Measurements from ENCODE around the gene GOLGA6A. TPM values are rescaled to one million over a fixed set of nuclear protein-coding genes. Genes with fewer than 3 reads are reported as not detected.

GOLGA6A gene
- total and polyA plus RNA-seq, 2 of the 8 experiments (the other 6 are each of a cell fraction or from before 2014, with no cell fraction given): 0.80 to 1.0 TPM

DNA sequence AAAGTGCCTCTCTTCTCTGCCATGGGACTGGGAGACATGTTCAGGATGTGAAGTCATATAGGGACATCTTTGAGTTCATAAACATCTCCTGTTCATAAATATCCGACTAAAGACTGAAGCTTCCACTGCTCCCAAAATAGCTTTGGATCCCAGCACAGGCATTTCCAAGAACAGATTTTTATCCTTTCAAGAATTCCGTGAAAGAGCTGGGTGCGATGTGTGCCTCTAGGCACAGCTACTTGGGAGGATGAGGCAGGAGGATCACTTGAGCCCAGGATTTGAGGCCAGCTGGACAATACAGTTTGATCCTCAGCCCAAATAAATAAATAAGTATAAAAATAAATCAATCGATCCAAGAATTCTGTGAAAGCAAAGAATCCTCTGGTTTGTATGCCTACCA lies 41.3 kb upstream of the GOLGA6A start (continued):
- no peak for TF ChIP-seq FOSL1 (IDR thresholded peaks at IDR 0.05; ENCODE audit: insufficient read depth, low read depth, low read length)
- TF ChIP-seq, protein P1, sequence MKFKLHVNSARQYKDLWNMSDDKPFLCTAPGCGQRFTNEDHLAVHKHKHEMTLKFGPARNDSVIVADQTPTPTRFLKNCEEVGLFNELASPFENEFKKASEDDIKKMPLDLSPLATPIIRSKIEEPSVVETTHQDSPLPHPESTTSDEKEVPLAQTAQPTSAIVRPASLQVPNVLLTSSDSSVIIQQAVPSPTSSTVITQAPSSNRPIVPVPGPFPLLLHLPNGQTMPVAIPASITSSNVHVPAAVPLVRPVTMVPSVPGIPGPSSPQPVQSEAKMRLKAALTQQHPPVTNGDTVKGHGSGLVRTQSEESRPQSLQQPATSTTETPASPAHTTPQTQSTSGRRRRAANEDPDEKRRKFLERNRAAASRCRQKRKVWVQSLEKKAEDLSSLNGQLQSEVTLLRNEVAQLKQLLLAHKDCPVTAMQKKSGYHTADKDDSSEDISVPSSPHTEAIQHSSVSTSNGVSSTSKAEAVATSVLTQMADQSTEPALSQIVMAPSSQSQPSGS (IDR thresholded peaks at IDR 0.05; ENCODE audit: low read length): no peak
- TF ChIP-seq CHD1 (IDR thresholded peaks at IDR 0.05; ENCODE audit: low read depth, low read length): no peak
- no peak for TF ChIP-seq HDAC6 (IDR thresholded peaks at IDR 0.05; ENCODE audit: low read depth, low read length)
- TF ChIP-seq EP300 (IDR thresholded peaks at IDR 0.05; ENCODE audit: borderline replicate concordance in 1 of 2, low read depth in 2 of 2, low read length in 2 of 2): no peak

Measured in H1 (cell line).